NCI-H2227 (cell line): ENCODE measurements around the gene LMO7.
"Not testable (repeated sequence)": the region's sequence is repeated elsewhere in the genome, so short reads cannot be mapped to it uniquely, and the experiment has no call there.

Experiments
- DNase-seq: peaks from one replicate; lab custom pipeline; 2025; ENCODE audit not compliant: unreplicated experiment; lab: John Stamatoyannopoulos, UW

Gene LMO7

DNA sequence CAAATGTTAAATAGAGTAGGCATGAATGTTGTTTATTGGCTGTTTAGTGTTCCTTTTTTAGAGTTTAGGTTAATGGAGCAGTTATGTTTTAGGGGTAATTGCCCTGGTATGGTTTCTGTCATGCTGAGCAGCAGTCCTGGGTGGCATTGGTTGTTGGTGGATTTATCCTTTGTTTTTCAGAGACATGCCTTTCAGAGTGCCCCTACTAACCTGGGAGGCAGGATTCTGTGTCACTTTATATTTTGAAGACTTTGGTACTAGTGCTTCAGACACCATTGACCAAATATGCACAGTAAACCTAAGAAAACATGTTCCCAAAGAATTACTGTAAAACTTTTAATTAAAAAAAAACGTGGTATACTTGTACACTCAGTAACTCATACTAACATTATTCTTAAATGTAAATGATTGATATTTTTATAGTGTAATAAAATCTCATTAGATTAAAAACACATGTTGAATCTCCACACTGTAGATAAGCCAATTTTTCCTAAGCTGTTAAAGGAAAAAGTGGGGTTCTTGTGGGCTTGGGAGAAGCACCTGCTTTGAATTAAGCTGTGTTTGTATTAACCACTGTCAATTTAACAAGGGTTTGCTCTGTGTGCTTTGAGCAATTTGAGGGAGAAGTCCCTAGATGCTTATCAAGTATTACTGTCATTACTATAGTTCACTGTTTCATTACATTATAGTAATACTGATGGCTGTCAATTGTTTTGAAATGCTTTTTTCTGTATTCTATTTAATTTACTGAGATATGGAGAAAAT is 133.2 kb downstream of the LMO7 start:
- DNase-seq, result no peak

DNA sequence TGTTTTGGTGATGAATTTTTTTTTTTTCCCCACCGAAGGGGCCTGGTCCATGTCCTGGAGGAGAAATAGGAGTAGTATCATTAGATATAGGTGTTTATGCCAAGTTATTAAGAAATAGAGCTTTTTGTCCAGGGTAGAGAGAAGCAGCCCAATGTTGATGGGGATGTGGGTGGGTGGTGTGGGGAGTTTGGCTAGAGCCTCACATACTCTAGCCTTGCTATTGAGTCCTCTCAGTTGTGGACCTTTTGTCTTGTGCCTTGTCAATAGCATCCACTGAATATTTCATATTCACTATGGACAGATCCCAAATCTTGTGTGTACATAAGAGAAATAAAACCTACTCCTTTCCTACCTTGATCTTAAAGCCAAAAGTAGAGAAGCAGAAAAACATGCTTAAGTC is 134.0 kb downstream of the LMO7 start:
- DNase-seq, result no peak

DNA sequence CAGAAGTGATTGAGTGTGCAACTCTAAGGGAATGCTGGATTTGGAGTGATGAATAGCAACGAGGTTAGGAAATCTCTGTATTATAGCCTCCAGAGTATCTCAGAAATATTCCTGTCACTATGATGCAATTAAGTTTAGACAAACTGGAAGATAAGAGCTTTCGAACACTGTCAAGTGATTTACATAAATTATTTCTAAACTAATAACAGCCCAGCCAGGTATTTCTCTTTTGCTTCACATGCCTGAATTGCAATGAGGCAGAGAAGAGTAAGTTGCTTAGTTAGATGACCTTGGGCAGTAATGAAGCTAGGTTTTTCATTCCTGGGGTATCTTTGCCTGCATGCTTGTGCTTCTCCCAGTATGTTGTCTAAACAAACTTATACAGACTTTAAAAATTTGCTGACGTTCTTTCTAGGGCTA is 134.5 kb downstream of the LMO7 start:
- DNase-seq, result no peak

DNA sequence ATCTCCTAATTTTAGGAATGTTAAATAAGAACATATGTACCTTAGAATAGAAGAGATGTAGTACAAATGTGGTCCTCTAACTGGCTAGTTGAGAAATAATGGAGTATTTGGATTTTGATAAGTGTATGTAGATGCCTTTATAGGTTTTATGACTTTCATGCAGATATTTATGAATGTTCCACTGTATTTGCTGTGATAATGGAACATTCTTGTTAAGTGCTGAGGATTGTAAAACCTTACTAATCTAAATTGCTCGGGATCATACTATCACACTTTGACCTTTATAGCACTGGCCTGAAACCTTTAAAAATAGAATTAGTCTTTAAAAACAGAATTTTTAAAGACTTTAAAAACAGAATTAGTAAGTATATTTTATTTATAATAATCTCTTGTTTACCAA is 135.1 kb downstream of the LMO7 start:
- no peak for DNase-seq

DNA sequence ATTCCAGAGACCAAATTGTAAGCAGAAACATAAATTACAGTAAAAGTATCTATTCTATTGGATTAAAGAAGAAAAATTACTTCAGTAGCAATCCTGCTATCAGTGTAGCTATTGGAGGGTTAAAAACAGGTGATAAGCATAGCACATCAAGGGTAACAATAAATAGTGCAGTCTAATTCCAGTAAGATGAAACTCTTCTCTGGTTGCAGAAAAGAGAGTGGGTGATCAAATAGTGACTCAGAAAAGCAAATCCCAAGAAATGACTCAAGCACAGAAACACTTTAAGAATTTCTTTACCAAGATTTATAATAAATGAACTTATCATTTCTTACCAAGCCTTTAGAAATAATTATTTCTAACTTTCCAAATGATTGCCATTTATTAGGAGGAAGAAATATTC is 135.7 kb downstream of the LMO7 start:
- no peak for DNase-seq

DNA sequence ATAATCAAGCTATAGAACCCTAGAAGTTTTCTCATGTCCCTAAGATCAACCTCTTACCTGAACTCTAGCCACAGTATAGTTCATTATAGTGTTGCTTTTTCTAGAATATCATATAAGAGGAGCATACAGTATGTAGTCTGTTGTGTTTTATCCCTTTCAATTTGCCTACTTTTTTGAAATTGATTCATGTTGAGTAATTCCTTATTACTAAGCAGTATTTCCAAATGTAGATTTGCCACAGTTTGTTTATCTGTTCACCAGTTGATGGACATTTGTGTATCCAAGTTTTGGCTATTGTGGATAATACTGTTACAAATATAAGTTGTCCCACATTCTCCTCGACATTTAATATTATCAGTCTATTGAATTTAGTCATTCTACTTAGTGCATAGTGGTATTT is 138.0 kb downstream of the LMO7 start:
- no peak for DNase-seq

DNA sequence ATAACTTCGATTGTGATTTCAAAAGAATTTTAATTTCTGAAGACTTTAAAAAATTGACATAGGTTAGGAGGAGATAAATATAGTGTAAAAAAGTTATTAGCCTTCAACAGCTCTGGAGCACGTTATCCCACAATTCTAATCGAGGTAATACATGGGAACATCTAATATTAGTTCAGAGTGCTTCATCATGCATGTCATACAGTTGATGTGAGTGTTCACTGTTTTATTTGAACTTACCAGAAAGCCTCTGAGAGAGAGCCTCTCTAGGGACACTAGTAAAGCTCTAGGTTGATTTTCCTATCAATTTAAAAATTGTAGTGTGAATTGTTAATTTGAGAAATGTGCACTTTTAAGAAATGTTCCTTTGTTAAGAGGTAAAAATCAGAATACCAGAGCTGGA is 140.4 kb downstream of the LMO7 start:
- DNase-seq, result no peak

DNA sequence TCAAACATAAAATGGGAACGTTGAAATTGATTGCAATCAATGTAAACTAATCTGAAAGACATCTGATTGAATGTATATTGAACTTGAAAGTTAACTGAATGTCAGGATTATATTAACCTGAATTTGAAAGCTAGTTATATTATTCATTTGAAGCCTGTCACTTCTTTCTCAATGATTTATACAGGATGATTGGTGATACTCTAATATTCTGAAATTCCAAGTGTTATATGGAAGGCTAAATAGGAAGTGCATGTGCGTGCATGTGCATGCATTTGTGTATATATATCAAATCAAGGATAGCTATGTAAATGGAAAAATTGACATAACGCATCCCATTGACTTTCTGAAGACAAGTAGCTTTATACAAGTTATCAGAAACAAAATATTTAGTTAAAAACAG is 143.3 kb downstream of the LMO7 start:
- DNase-seq, result no peak

DNA sequence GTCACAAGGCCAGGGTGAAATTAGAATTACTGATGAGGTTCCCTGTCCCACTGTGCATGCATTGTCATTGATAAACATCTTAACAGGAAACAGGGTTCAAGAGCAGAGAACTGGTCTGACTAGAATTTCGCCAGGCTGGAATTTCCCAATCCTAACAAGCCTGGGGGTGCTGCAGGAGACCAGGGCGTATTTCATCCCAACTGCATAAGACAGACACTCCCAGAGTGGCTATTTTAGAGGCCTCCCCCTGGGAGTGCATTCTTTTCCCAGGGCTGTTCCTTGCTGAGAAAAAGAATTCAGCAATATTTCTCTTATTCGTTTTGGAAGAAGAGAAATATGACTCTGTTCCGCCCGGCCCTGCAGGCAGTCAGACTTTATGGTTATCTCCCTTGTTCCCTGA is 144.0 kb downstream of the LMO7 start:
- not testable (repeated sequence) for DNase-seq

DNA sequence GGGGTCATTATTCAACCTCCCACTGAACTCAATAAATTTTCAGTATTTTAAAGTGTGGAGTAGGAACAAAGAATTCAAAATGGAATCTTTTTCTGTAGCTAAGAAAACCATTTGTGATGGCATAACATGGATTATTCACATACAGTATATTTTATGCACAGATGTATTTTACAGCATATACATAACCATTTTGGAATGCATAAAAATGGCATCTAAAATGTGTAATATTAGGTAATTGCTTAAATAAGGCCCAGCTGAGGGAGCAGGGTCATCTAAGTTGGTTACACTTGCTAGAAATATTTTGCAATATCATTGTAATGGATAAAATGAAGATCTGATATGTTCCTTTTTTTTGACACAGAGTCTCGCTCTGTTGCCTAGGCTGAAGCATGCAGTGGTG is 146.9 kb downstream of the LMO7 start:
- DNase-seq, result no peak

DNA sequence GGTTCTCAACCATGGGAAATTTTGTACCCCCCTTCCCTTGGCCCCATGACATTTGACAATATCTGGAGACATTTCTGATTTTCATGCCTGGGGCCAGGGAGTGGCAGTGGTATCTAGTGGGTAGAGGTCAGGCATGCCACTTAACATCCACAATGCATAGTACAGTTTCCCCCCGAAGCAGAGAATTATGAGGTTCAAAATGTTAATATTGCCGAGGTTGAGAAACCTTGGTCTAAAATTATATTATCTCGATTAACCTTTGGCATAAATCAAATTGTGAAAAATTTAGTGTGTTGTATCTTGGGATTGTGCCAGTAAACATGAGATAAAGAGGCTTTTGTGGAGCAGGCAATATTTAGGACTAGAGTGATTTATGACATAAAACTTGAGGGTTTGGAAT is 147.9 kb downstream of the LMO7 start:
- DNase-seq, result no peak

DNA sequence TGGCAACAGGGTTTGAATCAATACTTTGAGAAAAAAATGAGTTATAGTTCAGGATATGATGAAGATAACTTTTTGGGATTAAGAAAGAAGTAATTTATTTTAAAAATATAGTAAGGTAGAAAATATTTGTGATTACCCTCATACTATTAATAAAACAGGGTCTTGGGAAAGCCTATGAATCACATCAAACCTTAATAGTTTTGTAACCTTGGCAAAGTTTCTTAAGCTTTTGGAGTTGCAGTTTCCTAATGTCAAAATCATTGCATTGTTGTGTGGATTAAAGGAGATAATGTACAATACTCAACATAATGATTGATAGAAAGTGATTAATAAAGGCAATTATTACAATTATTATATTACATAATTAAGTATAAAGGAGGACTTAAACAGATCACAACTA is 149.0 kb downstream of the LMO7 start:
- DNase-seq, result no peak

DNA sequence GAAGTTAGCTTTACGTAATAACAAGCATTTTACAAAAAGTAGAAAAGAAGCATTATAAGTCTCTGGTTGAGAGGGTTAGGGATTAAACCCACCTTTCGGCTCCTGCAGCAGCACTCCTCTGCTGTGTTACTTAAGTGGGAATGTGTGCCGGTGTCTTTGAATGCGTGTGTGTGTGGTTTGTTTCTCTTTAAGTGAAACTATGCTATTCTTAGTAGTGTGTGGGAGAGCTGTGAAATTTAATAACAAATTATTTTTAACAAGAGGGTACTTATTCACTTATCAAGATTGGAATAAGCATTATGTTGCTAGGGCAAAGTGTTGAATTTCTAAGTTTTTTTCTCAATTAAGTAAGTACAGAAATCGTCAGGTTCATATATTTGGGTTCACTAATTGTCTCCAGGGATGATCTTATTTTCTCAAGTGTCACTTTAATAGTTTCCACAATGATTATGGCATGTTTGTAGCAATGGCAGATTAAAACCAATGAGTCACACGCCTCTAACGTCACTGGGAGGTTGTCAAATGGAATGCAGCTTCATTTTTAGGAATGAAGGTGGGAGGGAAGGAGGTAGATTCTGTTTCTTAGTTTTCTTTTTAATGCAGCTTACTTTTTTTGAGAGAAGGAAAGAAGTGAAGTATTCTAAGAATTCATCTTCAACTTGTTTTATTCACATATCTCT is 151.3 kb downstream of the LMO7 start:
- DNase-seq, result no peak

DNA sequence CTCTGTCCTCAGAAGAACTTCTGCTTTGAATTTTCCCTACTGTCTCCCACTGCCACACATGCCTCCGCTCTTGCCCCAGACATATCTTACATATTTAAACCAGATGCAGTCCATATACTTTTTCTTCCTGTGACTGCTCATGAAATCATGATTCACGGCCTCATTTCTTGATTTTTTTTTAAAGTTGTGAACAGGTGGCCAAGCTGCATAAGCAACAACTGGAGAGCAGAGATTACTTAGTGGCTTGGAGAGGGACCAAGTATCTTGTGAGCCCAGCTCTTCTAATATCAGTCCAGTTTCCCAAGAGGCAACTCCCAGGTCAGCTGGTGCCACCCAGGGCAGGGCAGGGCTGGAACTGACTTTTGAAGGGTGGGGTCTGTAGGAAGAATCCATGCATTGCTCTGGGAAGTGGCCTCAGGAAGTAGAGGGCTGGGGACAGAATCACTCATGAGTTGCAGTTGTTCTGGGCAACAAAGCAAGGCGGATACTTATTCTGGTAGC is 152.4 kb downstream of the LMO7 start:
- DNase-seq, result no peak

DNA sequence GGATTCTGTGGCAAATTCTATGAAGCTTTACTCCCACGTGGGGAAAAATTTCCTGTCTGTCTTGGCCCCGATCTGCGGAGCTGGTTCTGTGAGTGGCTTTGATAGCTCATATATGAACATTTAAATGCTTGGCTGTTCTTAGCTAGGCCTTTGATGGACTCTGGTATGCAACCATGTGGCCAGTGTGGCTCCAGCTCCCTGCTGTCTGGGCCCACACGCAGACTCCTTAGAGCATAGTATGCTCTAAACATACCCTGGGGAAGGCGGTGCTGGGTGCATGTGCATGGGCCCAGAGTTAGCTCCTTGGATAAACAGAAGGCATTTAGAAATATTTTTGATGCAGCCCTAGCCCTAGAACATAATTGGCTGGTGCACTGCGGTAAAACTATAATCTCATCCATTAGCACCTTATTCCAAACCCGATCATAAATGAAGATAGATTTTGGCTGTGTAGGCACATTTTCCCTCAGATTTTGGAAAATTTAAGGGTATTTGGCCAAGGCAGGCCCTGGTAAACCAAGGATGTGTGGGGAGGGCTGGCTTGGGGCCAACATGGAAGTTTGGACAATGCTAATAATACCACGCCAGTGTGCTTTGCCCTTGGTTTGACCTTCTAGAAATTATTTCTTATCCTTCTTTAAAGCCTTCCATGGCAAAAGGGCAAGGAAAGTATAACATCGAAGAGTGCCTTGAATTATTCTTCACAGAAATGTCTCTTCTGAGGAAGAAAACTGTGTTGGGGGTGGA is 153.5 kb downstream of the LMO7 start:
- DNase-seq, result no peak

DNA sequence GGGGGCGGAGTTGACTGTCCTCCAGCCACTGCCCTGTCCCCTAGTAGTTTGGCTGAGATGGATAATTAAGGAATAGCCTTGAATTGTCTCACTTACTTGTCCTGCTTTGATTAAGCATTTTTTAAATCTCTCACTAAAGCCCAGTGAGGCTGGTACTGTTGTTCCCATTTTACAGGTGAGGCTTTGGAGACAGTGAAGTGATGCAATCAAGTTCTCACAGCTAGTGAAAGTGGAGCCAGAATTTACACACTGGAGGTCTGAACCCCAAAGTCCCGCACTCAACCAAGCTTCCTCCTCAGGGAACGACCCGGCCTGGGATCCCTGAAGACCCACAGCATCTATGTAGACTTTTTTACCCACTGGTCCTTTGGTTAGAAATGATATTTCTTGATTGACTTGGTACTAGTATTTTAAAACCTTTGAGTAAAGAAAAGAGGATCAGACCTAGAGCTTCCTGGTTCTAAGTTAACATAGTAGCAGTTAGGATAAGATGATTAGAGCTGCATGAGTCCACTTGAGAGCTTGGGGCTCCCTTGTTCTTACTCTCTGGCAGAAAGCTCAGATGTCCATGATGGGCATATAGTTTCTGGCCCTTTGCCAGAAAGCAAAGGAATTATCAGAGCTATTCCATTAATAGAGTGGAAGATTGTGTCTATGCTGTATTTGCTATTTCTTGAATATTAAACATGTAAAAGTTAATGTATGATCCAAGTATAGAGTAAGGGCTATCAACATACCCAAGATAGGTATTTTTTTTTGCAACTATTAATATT is 154.3 kb downstream of the LMO7 start:
- DNase-seq, result no peak

DNA sequence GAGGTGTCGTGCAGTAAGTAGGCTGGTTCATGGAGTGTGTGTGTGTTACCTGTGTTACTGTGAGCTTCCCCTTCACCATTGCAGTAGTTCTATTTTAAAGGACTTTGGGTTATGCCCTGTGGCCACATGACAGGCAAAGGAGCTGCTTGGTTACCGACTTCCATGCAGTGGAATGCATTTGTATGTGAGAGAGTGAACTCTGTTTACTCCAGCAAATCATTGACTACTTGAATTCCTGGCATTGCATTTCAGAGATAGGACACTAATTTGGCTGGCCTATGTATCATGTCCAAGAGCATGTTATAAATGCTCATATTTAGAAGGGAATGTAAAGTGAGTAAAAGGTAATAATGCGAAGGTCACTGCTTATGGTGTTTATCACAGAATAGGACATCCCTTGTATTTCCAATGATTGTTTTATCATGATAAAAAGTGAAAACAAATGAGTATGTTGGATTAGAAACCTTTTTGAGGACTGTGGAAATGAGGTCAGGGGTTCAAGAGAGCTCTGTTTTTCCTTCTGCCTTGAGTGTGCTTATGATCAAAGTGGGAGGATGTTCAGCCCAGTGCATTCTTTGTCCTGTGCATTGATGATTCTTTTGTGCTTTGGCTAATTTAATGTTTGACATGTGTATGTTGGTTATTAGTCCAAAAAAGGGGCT is 156.5 kb downstream of the LMO7 start:
- DNase-seq, result no peak

DNA sequence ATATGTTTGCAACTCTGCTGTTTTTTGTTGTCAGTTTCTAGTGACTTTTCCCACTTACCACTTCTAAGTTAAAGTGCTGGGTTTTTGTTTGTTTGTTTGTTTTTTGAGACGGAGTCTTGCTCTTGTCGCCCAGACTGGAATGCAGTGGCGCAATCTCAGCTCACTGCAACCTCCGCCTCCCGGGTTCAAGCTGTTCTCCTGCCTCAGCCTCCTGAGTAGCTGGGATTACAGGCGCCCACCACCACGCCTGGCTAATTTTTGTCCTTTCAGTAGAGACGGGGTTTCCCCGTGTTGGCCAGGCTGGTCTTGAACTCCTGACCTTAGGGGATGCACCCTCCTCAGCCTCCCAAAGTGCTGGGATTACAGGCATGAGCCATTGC is 157.0 kb downstream of the LMO7 start:
- DNase-seq, result not testable (repeated sequence)

DNA sequence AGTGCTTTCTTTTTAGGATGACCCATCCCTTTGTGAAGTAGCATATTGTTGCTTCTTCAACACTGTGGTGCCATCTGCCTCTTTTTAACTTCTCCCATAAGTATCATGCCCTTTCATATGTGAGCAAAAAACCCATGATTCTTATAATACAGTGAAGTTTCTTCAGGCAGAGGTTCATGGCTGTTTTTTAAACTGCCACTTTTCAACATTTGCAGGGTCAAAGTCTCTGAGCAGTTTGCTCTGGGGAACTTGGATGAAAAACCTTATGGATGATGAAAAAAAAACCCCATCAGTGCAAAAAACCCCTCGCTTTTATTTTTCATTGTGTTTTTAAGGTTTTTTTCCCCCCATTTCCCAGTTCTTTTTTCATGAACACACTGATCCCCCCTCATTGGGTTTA is 158.5 kb downstream of the LMO7 start:
- no peak for DNase-seq

DNA sequence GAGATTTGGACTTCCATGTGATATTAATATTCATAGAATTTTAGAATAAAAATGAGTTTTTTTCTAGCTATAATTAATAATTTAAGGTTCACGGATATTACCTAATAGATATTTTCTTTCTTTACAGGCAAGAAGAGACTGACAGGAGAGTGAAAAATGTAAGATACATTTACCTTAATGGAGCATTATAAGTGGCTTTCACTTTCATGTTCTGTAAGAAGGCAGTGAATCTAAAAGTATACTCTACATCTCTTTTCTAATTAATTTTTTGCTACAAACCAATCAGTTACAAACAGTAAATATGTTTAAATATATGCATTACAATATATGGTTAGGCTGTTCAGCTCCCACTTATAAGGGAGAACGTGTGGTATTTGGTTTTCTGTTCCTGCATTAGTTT is 159.1 kb downstream of the LMO7 start:
- DNase-seq, result no peak

DNA sequence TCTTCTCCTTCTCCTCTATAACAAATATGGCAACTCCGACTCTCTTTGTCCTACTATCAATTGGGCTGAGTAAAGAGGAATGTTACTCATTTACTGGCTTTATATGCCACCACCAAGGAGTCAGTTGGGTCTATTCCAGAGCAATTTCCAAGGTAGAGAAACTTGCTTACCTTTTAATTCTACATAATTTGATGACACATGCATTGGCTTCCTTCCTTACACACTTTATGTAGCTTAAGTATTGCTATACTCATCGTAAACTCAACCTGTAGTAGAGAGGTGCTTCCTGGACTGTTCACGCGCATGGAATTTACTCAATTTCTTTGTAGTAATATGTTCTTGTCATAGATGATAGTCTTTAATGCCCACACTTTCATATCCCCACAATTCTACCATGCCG is 160.7 kb downstream of the LMO7 start:
- no peak for DNase-seq
